ENCODE results near the gene STRADA. TPM values are rescaled to one million over a fixed set of nuclear protein-coding genes. Genes with fewer than 3 reads are reported as not detected.
A peak's percentile ranks its signal among the peaks of the same experiment; 100 is the strongest.

STRADA gene
- total RNA-seq, 3 donors from 2014 or later (not counting 1 experiment from before 2014, with no cell fraction given): 72.6 to 83.1 (median 78.2) TPM

GRCh38 chr17:63703556-63704258 lies 37.9 kb downstream of the STRADA start:
- no peak overlapping the region for H3K4me3 ChIP-seq (ENCODE audit: low read length)
- 93% methylated on average over 15 of the region's 16 CpGs for WGBS (ENCODE audit: insufficient coverage)
- intact Hi-C loops (cut with micrococcal nuclease): no loop called here

GRCh38 chr17:63703029-63703428 lies 38.6 kb downstream of the STRADA start:
- no peaks in the 10 kb centered on the region for H3K27me3 Mint-ChIP-seq (ENCODE audit: low read depth in 2 of 2)
- no peaks in the 10 kb centered on the region for H3K36me3 Mint-ChIP-seq
- no peak for TF ChIP-seq CTCF (IDR thresholded peaks at IDR 0.05)
- DNase-seq: no peak
- 92% methylated on average over 5 of the region's 5 CpGs for WGBS (ENCODE audit: insufficient coverage)
- peaks cover 58 to 61% of the 10 kb centered on the region in 2 donors for H3K4me1 Mint-ChIP-seq
- intact Hi-C loops (cut with micrococcal nuclease): no loop called here
- H3K36me3 ChIP-seq (ENCODE audit: control insufficient read depth, insufficient read depth, low read length): peaks cover 15% of the 10 kb centered on the region
- H3K4me3 Mint-ChIP-seq: peak overlapping the region; percentile 93
- peaks cover 78% of the 10 kb centered on the region for H3K4me1 ChIP-seq (ENCODE audit: control insufficient read depth, insufficient read depth, low read length)
- ATAC-seq: no peak
- peak overlapping the region; percentile 86 for H3K27ac ChIP-seq (ENCODE audit: low read length)
- H3K9me3 Mint-ChIP-seq: no peaks in the 10 kb centered on the region
- H3K27ac Mint-ChIP-seq: peak overlapping the region; percentile 96 to 97
- no peaks in the 10 kb centered on the region for H3K9me3 ChIP-seq (ENCODE audit: control insufficient read depth, insufficient read depth, low read length)
- H3K27me3 ChIP-seq (ENCODE audit: control insufficient read depth, insufficient read depth, low read length): no peaks in the 10 kb centered on the region
- peak overlapping the region; percentile 47 for H3K4me3 ChIP-seq (ENCODE audit: low read length)

More at GRCh38 chr17:63703556-63704258, 37.9 kb downstream of the STRADA start:
- Mint-ChIP-seq H3K9me3 (no peaks in the 10 kb centered on the region), H3K4me1 (peaks cover 61% of the 10 kb centered on the region in 2 donors), H3K27ac (peak overlapping the region; percentile 96 to 97), H3K27me3 (ENCODE audit: low read depth in 2 of 2) (no peaks in the 10 kb centered on the region), H3K4me3 (peak overlapping the region; percentile 93), H3K36me3 (no peaks in the 10 kb centered on the region)
- H3K27ac ChIP-seq (ENCODE audit: low read length): peak overlapping the region; percentile 86
- H3K4me1 ChIP-seq (ENCODE audit: control insufficient read depth, insufficient read depth, low read length): peaks cover 80% of the 10 kb centered on the region
- TF ChIP-seq CTCF (IDR thresholded peaks at IDR 0.05): no peak
- DNase-seq (no peak), ATAC-seq (no peak)
- H3K9me3 ChIP-seq (ENCODE audit: control insufficient read depth, insufficient read depth, low read length): no peaks in the 10 kb centered on the region
- no peaks in the 10 kb centered on the region for H3K27me3 ChIP-seq (ENCODE audit: control insufficient read depth, insufficient read depth, low read length)
- peaks cover 10% of the 10 kb centered on the region for H3K36me3 ChIP-seq (ENCODE audit: control insufficient read depth, insufficient read depth, low read length)

- no peak for ATAC-seq
- peaks cover 78% of the 10 kb centered on the region for H3K4me1 ChIP-seq (ENCODE audit: control insufficient read depth, insufficient read depth, low read length)
- peak overlapping the region; percentile 86 for H3K27ac ChIP-seq (ENCODE audit: low read length)
- H3K36me3 Mint-ChIP-seq: no peaks in the 10 kb centered on the region
- H3K9me3 ChIP-seq (ENCODE audit: control insufficient read depth, insufficient read depth, low read length): no peaks in the 10 kb centered on the region
- intact Hi-C loops (cut with micrococcal nuclease): no loop called here
- peaks cover 61 to 65% of the 10 kb centered on the region in 2 donors for H3K4me1 Mint-ChIP-seq
- peak overlapping the region; percentile 93 for H3K4me3 Mint-ChIP-seq
- no peaks in the 10 kb centered on the region for H3K27me3 ChIP-seq (ENCODE audit: control insufficient read depth, insufficient read depth, low read length)
- H3K9me3 Mint-ChIP-seq: no peaks in the 10 kb centered on the region
- WGBS (ENCODE audit: insufficient coverage): 72% methylated on average over 6 of the region's 6 CpGs
- no peaks in the 10 kb centered on the region for H3K27me3 Mint-ChIP-seq (ENCODE audit: low read depth in 2 of 2)
- peak overlapping the region; percentile 47 for H3K4me3 ChIP-seq (ENCODE audit: low read length)
- H3K27ac Mint-ChIP-seq: peak overlapping the region; percentile 96 to 97
- peaks cover 17% of the 10 kb centered on the region for H3K36me3 ChIP-seq (ENCODE audit: control insufficient read depth, insufficient read depth, low read length)
- DNase-seq: peak in 1 of 2 donors; percentile 44
- no peak for TF ChIP-seq CTCF (IDR thresholded peaks at IDR 0.05)
These were observed 38.9 kb downstream of the STRADA start for GRCh38 chr17:63702721-63703015.

All from natural killer cell (primary cell).